Immature natural killer cell (primary cell): ENCODE data around the gene FMR1. TPM values are rescaled to one million over a fixed set of nuclear protein-coding genes. Genes with fewer than 3 reads are reported as not detected.

ENCODE experiments used
- DNase-seq, 3 donors: peaks; one replicate each; pipeline ENCODE4 v3.0.0; 2022; ENCODE audit warnings: mixed read lengths in 1 of 3
- H3K27ac Mint-ChIP-seq, 6 donors: one replicate each; pipeline ENCODE4 v1.8.0; 2020; ENCODE audit warnings: mixed read lengths in 6 of 6, mild to moderate bottlenecking in 5 of 6, inconsistent platforms in 4 of 6, moderate library complexity in 3 of 6
- H3K27me3 Mint-ChIP-seq, 3 donors: one replicate each; pipeline ENCODE4 v1.8.0; 2020 to 2021; ENCODE audit warnings: low read depth in 3 of 3, mild to moderate bottlenecking in 3 of 3, mixed read lengths in 3 of 3, moderate library complexity in 3 of 3, inconsistent platforms in 1 of 3
- H3K36me3 Mint-ChIP-seq, 3 donors: one replicate each; pipeline ENCODE4 v1.8.0; 2020; ENCODE audit warnings: mixed read lengths in 3 of 3, inconsistent platforms in 2 of 3, mild to moderate bottlenecking in 2 of 3
- H3K4me1 Mint-ChIP-seq, 2 donors: one replicate each; pipeline ENCODE4 v1.8.0; 2020; ENCODE audit warnings: inconsistent platforms in 2 of 2, mild to moderate bottlenecking in 2 of 2, mixed read lengths in 2 of 2, moderate library complexity in 1 of 2
- H3K4me3 Mint-ChIP-seq, 5 donors: one replicate each; pipeline ENCODE4 v1.8.0; 2020; ENCODE audit warnings: mild to moderate bottlenecking in 5 of 5, mixed read lengths in 5 of 5, inconsistent platforms in 3 of 5, moderate library complexity in 3 of 5
- H3K9me3 Mint-ChIP-seq, 6 donors: one replicate each; pipeline ENCODE4 v1.8.0; 2020; ENCODE audit warnings: mild to moderate bottlenecking in 6 of 6, mixed read lengths in 6 of 6, inconsistent platforms in 4 of 6, moderate library complexity in 3 of 6
- polyA plus RNA-seq, 3 donors: library from polyadenylated mRNA; unstranded; fragments of 300-500 nt; fragmentation: Illumina TruSeq; gene quantifications; one replicate each; pipeline ENCODE4 v1.2.3, GENCODE V29; 2021

The FMR1 gene
- polyA plus RNA-seq: 1 to 10 TPM; 8.9 to 9.7 (median 9.5) TPM

DNA sequence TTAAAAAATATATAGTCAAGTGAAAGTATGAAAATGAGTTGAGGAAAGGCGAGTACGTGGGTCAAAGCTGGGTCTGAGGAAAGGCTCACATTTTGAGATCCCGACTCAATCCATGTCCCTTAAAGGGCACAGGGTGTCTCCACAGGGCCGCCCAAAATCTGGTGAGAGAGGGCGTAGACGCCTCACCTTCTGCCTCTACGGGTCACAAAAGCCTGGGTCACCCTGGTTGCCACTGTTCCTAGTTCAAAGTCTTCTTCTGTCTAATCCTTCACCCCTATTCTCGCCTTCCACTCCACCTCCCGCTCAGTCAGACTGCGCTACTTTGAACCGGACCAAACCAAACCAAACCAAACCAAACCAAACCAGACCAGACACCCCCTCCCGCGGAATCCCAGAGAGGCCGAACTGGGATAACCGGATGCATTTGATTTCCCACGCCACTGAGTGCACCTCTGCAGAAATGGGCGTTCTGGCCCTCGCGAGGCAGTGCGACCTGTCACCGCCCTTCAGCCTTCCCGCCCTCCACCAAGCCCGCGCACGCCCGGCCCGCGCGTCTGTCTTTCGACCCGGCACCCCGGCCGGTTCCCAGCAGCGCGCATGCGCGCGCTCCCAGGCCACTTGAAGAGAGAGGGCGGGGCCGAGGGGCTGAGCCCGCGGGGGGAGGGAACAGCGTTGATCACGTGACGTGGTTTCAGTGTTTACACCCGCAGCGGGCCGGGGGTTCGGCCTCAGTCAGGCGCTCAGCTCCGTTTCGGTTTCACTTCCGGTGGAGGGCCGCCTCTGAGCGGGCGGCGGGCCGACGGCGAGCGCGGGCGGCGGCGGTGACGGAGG, at the start of gene FMR1:
TSS of gene FMR1 (plus strand) at position 728 of the 831 bp plus-strand sequence. CDS start 261 bp downstream, outside the sequence.
- H3K36me3 Mint-ChIP-seq: no peaks in the 10 kb centered on the region
- H3K27me3 Mint-ChIP-seq: peaks cover 6 to 17% (median 10%) of the 10 kb centered on the region in 3 donors
- H3K4me3 Mint-ChIP-seq: peak within 1 kb of the TSS; percentile 92 to 97 (median 95)
- peaks cover 40 to 45% of the 10 kb centered on the region in 2 donors for H3K4me1 Mint-ChIP-seq
- H3K27ac Mint-ChIP-seq: peak within 1 kb of the TSS; percentile 87 to 99 (median 93)
- no peaks in the 10 kb centered on the region for H3K9me3 Mint-ChIP-seq
- peak; percentile 93 to 97 (median 95) for DNase-seq

DNA sequence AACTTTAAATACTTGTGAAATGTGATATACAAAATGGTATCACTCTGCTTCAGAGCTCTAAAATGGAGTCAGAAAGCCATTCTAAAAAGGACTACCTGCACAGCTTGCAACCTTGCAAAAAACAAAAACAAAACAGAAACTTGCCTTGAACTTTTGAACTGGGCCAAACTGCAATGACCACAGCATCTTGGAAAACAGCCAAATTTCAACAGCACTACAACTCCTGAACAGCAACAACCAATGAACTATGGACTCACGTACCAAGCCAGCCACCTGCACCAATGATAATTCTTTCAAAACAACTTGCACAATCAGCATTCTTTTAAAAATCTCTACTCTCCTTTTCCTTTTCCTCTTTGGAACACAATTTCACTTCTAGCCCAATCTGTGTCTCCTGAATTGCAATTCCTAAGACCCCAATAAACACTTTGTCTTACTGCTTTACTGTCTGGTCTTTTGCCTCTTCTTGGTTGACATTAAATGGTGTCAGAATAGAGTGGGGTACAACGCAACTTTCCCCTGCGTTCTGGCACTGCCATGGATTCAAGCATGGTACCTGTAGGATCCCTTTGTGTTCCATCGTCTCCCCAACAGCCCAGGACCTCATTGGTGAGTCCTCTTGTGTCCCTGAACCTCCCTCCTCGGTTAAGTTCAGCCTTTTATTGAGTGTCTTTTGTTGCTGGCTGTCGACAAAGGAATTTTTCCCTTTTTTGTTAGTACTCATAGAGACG, 35.7 kb upstream of the FMR1 start:
- Mint-ChIP-seq H3K9me3 (peaks cover 0 to 5% (median 3%) of the 10 kb centered on the region in 6 donors), H3K4me3 (peak overlapping the region in 1 of 5 donors; percentile 3), H3K36me3 (peaks cover 0 to 5% (median 0%) of the 10 kb centered on the region in 3 donors), H3K27me3 (peaks cover 0 to 4% (median 4%) of the 10 kb centered on the region in 3 donors), H3K27ac (peak overlapping the region in 2 of 6 donors; percentile 26 to 67), H3K4me1 (peaks cover 10% of the 10 kb centered on the region in 2 donors)
- peak; percentile 9 to 32 (median 11) for DNase-seq

DNA sequence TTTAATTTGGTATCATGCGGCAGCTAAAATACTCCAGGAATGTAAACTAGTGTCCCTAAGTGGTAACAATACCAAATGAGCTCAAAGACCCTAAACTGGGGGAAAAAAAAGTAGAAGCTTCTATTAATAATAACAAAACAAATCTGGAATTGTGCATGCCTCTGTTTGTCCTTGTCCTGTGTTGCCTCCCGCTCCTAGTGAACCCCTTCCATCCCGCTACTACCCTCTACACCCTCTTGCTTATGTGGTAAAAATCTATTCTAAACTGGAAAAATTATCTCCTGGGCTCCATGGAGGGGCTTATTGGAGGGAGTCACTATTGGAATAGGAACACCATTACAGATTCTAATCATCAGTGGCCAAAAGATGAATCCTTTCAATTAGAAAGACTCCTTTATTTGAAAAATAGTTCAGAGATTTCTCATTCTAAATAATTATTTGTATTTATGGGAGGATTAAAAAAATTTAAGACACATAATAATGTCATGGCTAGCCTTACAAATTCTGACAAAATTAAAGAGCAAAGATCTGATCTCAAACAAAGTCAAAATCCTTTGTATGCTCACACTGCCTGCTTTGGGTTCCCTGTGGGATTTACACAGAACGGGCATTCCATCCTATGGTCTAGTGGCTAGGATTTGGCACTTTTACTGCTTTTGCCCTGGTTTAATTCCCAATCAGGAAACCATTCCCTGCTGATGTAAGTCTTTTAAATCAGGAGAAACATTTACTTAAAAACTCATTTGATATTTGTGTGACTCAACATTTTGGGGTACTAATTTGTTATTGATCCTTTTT, 34.7 kb upstream of the FMR1 start:
- Mint-ChIP-seq H3K27ac (no peak overlapping the region), H3K36me3 (peaks cover 0 to 5% (median 0%) of the 10 kb centered on the region in 3 donors), H3K4me1 (peaks cover 10% of the 10 kb centered on the region in 2 donors)

DNA sequence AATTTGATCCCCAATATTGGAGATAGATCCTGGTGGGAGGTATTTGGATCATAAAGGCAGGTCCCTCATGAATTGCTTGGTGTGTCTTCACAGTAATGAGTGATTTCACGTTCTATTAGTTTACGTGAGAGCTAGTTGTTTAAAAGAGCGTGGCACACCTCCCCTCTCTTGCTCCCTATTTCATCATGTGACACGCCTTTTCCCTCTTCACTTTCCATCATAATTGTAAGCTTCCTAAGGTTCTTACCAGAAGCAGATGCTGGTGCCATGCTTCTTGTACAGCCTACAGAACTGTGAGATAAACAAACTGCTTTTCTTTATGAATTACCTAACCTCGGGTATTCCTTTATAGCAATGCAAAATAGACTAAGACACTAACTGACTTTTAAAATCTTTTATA, 34.0 kb upstream of the FMR1 start:
- no peak for DNase-seq
- H3K4me3 Mint-ChIP-seq: no peak overlapping the region
- H3K27ac Mint-ChIP-seq: no peak overlapping the region
- H3K36me3 Mint-ChIP-seq: peaks cover 0 to 5% (median 0%) of the 10 kb centered on the region in 3 donors
- peaks cover 10% of the 10 kb centered on the region in 2 donors for H3K4me1 Mint-ChIP-seq
- H3K27me3 Mint-ChIP-seq: peaks cover 0 to 2% (median 0%) of the 10 kb centered on the region in 3 donors
- peaks cover 0 to 2% (median 0%) of the 10 kb centered on the region in 6 donors for H3K9me3 Mint-ChIP-seq

More for the DNA sequence above, 34.7 kb upstream of the FMR1 start:
- DNase-seq: no peak
- H3K9me3 Mint-ChIP-seq: peaks cover 0 to 2% (median 0%) of the 10 kb centered on the region in 6 donors
- peaks cover 0 to 3% (median 2%) of the 10 kb centered on the region in 3 donors for H3K27me3 Mint-ChIP-seq
- H3K4me3 Mint-ChIP-seq: no peak overlapping the region

DNA sequence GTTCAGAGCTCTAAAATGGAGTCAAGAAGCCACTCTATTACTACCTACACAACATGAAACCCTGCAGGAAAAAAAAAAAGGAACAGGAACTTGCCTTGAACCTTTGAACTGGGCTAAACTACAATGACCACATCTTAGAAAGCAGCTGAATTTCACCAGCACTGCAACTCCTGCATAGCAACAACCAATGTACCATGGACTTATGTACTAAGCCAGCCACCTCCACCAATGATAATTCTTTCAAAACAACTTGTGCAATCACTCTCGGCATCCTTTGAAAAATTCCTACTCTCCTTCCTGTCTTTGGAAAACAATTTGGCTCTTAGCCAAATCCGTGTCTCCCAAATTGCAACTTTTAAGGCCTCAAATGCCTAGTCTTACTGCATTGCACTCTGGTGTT, 26.8 kb upstream of the FMR1 start:
- H3K27me3 Mint-ChIP-seq: peaks cover 0 to 3% (median 0%) of the 10 kb centered on the region in 3 donors
- H3K27ac Mint-ChIP-seq: no peak overlapping the region
- no peaks in the 10 kb centered on the region for H3K36me3 Mint-ChIP-seq
- no peak overlapping the region for H3K4me3 Mint-ChIP-seq
- peaks cover 0 to 2% of the 10 kb centered on the region in 2 donors for H3K4me1 Mint-ChIP-seq
- H3K9me3 Mint-ChIP-seq: no peaks in the 10 kb centered on the region
- DNase-seq: no peak

DNA sequence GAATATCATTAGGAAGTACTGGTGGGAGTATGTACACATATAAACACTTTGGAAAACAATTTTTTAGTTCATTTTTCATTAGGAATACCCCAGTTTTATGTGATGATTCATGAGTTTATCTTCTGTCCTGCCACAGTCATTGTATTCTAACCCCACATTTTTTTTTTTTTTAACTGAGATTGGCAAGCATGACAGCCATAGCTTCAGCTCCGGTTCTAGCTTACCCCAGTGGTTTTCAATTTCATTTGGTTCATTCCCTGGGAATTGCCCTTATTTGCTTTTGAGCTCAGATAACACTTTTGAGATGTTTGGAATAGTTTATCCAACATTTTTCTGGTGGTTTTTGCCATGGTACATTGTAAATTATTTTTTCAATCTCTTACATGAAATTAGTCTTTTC, 21.0 kb upstream of the FMR1 start:
- Mint-ChIP-seq H3K4me3 (no peak overlapping the region), H3K27me3 (peaks cover 0 to 4% (median 3%) of the 10 kb centered on the region in 3 donors), H3K36me3 (no peaks in the 10 kb centered on the region), H3K4me1 (peaks cover 0 to 2% of the 10 kb centered on the region in 2 donors), H3K27ac (no peak overlapping the region), H3K9me3 (peaks cover 0 to 2% (median 0%) of the 10 kb centered on the region in 6 donors)
- no peak for DNase-seq

DNA sequence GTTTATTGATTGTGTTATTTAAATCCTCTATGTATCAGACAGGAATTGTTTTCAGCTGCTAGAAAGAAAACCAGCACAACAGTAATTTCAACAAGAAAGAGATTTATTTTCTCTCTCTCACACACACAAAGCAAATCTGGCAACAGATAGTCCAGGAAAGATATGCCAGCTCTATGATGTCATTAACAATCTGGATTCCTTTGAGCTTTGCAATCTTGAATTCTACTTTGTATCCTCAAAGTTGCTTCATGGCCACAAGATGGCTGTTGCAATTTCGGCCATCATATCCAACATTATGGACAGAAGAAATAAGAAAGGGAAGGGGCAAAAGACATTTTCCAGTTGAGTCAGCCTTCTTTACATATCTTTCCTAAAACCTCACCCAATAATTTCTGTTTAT, 19.8 kb upstream of the FMR1 start:
- no peak for DNase-seq
- peaks cover 0 to 6% (median 6%) of the 10 kb centered on the region in 3 donors for H3K27me3 Mint-ChIP-seq
- H3K36me3 Mint-ChIP-seq: no peaks in the 10 kb centered on the region
- no peak overlapping the region for H3K4me3 Mint-ChIP-seq
- H3K27ac Mint-ChIP-seq: no peak overlapping the region
- H3K4me1 Mint-ChIP-seq: peaks cover 9% of the 10 kb centered on the region in 2 donors
- peaks cover 0 to 2% (median 0%) of the 10 kb centered on the region in 6 donors for H3K9me3 Mint-ChIP-seq

DNA sequence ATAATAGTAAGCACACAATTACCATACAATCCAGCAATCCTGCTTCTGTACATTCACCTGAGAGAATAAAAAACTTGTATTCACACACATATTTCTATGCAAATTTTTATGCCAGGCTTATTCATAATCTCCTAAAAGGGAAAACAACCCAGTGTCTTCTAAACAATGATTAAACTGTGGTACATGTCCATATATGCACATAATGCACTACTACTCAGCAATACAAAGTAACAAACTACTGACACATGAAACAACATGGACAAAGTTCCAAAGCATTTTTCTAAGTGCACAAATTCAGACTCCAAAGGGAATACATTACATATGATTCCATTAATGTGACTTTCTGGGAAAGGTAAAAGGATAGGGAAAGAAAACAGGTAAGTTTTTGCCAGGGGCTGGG, 18.0 kb upstream of the FMR1 start:
- Mint-ChIP-seq H3K27me3 (peaks cover 1 to 6% (median 6%) of the 10 kb centered on the region in 3 donors), H3K9me3 (peaks cover 0 to 2% (median 0%) of the 10 kb centered on the region in 6 donors), H3K36me3 (no peaks in the 10 kb centered on the region), H3K4me3 (no peak overlapping the region), H3K27ac (no peak overlapping the region), H3K4me1 (peaks cover 6 to 9% of the 10 kb centered on the region in 2 donors)
- no peak for DNase-seq

DNA sequence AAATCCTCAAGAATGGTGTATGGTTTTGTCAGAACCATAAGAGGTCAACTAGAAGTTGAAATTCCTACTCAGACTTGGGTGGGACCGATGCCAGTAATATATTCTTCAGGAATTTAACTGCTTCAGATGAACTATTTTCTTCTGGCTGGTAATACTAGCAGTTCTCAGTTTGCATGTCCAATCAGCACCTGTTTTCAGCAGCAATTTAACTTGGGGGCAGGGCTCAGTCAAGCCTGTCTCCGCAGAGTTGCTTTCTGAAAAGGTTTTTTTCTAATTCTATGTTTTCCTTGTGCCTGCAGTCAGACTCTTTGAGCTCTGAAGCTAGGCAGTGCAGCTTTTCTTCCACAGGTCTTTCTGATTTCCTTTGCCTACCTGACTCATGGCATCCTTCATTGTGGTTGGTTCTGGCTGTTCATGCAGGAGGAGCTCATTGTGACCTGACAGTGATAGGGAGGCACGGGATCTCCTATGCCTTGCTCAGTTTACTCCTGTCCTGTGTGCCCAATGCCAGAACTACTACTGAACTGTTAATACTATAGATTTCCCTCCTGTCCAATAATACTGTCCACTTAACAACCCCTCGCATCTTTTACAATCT, 17.3 kb upstream of the FMR1 start:
- Mint-ChIP-seq H3K27me3 (peaks cover 1 to 8% (median 4%) of the 10 kb centered on the region in 3 donors), H3K27ac (no peak overlapping the region), H3K4me1 (peaks cover 6 to 9% of the 10 kb centered on the region in 2 donors), H3K4me3 (no peak overlapping the region), H3K36me3 (no peaks in the 10 kb centered on the region), H3K9me3 (peaks cover 0 to 2% (median 0%) of the 10 kb centered on the region in 6 donors)
- DNase-seq: no peak

DNA sequence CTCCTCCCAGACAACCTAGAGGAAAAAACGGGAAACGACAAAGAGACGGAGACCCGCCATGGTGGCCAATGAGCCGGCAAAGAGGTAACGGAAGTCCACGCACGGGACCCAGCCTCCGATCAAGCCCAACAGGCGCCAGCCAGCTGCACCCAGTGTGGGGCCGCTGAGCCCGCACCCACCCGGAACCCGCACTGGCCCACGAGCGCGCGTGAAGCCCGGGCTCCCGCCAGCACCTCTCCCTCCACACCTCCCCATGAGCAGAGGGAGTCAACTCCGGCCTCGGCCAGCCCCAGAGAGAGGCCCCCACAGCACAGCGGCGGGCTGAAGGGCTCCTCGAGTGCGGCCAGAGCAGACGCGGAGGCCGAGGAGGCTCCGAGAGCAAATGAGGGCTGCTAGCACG, 14.6 kb upstream of the FMR1 start:
- peaks cover 1 to 13% (median 2%) of the 10 kb centered on the region in 3 donors for H3K27me3 Mint-ChIP-seq
- no peaks in the 10 kb centered on the region for H3K36me3 Mint-ChIP-seq
- H3K4me3 Mint-ChIP-seq: no peak overlapping the region
- H3K9me3 Mint-ChIP-seq: no peaks in the 10 kb centered on the region
- peaks cover 6 to 9% of the 10 kb centered on the region in 2 donors for H3K4me1 Mint-ChIP-seq
- no peak overlapping the region for H3K27ac Mint-ChIP-seq
- DNase-seq: no peak

DNA sequence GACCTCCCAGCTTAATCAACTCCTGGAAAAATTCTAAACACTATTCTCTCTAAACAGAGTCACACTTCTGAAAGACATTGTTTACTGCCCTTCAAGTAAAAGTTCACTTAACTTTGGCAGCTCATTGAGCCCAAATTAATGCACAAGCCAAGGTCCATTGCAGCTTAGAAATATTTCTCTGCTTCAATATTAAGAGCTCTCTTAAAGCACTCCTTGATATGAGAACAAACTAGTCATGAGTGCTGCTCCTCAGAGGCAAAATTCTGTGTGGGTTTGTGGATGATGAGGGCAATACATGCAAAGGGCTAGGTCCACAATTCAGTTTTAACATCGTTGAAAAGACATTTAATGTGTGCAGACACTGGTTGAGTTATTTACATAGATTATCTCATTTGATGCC, 12.8 kb upstream of the FMR1 start:
- no peak for DNase-seq
- Mint-ChIP-seq H3K27me3 (peaks cover 2 to 10% (median 3%) of the 10 kb centered on the region in 3 donors), H3K4me1 (peaks cover 6 to 9% of the 10 kb centered on the region in 2 donors), H3K27ac (no peak overlapping the region), H3K4me3 (no peak overlapping the region), H3K9me3 (no peaks in the 10 kb centered on the region), H3K36me3 (no peaks in the 10 kb centered on the region)

DNA sequence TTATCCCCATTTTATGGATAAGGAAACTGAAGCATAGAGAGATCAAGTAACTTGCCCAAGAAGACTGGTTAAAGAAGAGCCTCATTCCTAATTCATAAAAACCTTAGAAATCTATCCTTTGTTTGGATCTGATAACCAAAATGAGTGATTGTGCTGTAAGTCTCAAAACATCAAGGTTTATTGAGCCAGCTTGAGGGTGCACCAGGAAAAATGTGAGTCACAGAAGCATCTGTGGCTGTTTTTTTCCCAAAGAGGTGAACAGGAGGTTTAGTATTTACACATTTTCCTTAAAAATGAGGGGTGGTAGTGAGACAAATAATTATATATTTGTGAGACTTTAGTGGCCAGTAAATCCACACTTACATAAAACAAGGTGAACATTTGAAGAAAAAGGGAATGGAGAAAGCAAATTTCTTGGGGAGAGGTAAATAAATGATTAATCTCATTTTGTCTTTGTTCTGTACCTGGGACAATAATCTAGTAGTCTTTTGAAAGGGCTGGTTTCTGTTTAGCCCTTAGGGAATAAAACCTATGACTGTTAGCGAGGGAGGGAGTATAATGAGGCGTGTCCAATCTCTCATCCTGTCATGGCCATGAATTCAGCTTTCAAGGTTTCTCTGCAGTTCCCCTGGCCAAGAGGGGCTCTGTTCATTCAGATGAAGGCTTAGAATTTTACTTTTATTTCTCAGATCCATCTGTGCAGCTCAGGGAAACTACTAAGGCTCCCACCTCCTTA, 12.2 kb upstream of the FMR1 start:
- no peak for DNase-seq
- Mint-ChIP-seq H3K27me3 (peaks cover 2 to 10% (median 3%) of the 10 kb centered on the region in 3 donors), H3K4me3 (no peak overlapping the region), H3K36me3 (no peaks in the 10 kb centered on the region), H3K9me3 (no peaks in the 10 kb centered on the region), H3K4me1 (peaks cover 6 to 9% of the 10 kb centered on the region in 2 donors), H3K27ac (no peak overlapping the region)
